OCI-M1 (cell line): ENCODE measurements around the gene NUB1.

ENCODE experiments used
- DNase-seq: peaks from one replicate; lab custom pipeline; 2025; lab: John Stamatoyannopoulos, UW

Gene NUB1

GRCh38 chr7:151423936-151424335 is 82.3 kb downstream of the NUB1 start:
- DNase-seq = no peak

- DNase-seq = no peak
Measured at GRCh38 chr7:151424799-151425198, 83.2 kb downstream of the NUB1 start.

- no peak for DNase-seq
Measured at GRCh38 chr7:151425670-151426440, 84.2 kb downstream of the NUB1 start.

- no peak for DNase-seq
Measured at GRCh38 chr7:151426441-151426903, 84.9 kb downstream of the NUB1 start.

- no peak for DNase-seq
Measured at GRCh38 chr7:151426904-151427704, 85.5 kb downstream of the NUB1 start.

GRCh38 chr7:151427705-151428377 is 86.2 kb downstream of the NUB1 start:
- no peak for DNase-seq
